C4-2B (cell line): ENCODE results near the gene NRIP3.

Experiments
- H3K27ac ChIP-seq: fragments of 450-650 bp; 2 replicates; pipeline ENCODE4 v1.5.1; 2017
- CTCF ChIP-seq: fragments of 450-650 bp; conservative IDR thresholded peaks from 2 replicates; pipeline ENCODE4 v1.5.1; 2017; ENCODE audit warnings: mild to moderate bottlenecking
- ZFX ChIP-seq: fragments of 450-650 bp; IDR thresholded peaks from 2 replicates; pipeline ENCODE4 v1.6.1; 2017

NRIP3 gene

GRCh38 chr11:9003573-9004182 lies at the start of gene NRIP3:
Gene NRIP3, minus strand, starts transcription at chr11:9004001. Its CDS starts 66 bp downstream, at chr11:9003935.
- no peak within 1 kb of the TSS for H3K27ac ChIP-seq

GRCh38 chr11:9052316-9052715 lies 48.5 kb upstream of the NRIP3 start:
- peak overlapping the region; percentile 7; the same call in 1 of the 2 replicates for H3K27ac ChIP-seq
- TF ChIP-seq CTCF (no peak), ZFX (no peak)

More at GRCh38 chr11:9003573-9004182, at the start of gene NRIP3:
- no peak for TF ChIP-seq CTCF
- no peak for TF ChIP-seq ZFX

DNA sequence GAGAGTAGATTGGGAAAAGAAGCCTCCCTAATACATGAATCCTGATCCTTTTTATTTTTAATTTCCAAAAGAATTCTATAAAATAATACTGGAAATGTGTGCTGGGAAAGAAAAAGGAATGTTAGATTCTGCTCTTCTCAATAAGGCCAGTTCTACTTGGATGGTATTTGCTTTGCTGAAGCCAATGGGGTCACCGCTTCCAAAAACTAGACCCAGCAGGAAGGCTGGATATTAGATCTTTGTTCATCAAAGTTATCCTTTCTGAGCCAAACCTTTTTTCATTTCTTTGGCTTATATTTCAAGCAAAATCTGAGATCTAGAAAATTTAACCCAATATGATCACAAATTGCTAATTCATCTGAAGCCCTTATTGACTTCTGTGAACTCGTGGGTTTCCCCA lies 46.2 kb upstream of the NRIP3 start:
- TF ChIP-seq CTCF, result no peak
- TF ChIP-seq ZFX, result no peak
- no peak overlapping the region for H3K27ac ChIP-seq

DNA sequence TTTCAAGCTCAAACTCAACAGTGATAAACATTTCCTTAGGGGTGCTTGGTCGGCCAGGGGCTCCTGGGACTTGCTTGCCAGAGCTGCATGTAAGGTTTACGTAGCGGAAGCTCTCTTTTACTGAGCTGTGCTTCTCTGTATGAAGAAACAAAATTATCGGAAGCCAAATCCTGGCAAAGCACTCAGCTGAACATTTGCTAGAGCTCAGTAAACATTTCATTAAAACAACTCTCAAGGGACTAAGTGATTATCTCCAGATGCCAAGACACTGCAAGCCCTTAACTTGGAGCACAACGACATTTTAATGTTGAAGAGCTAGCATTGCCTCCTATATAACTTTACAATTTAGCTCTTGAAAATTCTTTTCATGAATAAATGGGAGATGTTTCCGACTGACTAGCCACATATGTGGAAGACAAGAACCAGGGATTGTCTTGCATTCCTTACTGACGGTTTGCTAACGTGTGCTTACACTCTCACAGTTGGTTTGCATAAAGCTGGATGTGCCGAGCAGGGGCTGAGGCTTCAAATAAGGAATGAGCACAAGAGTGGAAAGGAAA lies 44.2 kb upstream of the NRIP3 start:
- no peak overlapping the region; the same call in 1 of the 2 replicates for H3K27ac ChIP-seq
- no peak for TF ChIP-seq ZFX
- no peak for TF ChIP-seq CTCF

DNA sequence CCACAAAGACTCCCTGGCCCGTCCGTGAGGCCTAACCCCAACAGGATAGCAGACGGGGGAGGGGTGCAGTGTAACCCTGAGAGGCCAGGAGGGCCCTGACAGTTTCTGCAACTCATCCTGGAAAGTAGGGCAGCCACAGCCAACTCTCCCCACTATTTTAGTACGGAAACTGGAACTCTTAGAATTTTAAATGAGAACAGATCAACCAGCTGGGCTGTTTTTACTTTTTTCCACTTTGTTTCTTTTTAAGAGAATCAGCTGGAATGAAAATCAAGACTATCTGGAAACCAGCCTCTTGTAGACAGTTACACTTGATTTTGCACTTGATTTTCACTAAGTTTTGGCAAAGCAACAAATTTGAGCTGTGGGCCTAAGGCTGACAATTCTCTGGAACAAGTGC lies 42.7 kb upstream of the NRIP3 start:
- H3K27ac ChIP-seq, result no peak overlapping the region
- TF ChIP-seq CTCF (no peak), ZFX (no peak)

DNA sequence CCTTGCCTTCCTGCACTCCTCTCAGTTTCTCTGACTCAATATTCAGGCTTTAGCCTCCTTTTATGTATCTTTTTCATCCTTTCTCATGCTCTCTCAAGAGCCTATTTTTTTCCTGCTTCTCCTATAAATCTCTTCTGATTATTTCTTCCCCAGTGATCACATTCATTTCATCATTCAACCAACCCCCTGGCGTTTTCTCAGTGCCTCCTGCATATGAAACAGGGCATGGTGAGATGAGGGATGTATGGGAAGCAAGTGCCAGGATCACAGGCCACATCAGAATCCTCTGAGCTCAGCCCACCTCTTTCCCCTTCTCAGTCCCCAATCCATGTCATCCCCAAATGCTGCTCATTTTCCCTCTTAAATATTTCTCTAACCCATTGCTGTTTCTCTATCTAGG lies 38.7 kb upstream of the NRIP3 start:
- TF ChIP-seq ZFX (no peak), CTCF (no peak)

GRCh38 chr11:9041747-9042146 lies 37.9 kb upstream of the NRIP3 start:
- H3K27ac ChIP-seq, result no peak overlapping the region
- no peak for TF ChIP-seq CTCF
- no peak for TF ChIP-seq ZFX

More for the DNA sequence above, 38.7 kb upstream of the NRIP3 start:
- H3K27ac ChIP-seq, result no peak overlapping the region
